ENCODE results near the gene GET4.
"Not testable (repeated sequence)": the region's sequence is repeated elsewhere in the genome, so short reads cannot be mapped to it uniquely, and the experiment has no call there.

The GET4 gene

DNA sequence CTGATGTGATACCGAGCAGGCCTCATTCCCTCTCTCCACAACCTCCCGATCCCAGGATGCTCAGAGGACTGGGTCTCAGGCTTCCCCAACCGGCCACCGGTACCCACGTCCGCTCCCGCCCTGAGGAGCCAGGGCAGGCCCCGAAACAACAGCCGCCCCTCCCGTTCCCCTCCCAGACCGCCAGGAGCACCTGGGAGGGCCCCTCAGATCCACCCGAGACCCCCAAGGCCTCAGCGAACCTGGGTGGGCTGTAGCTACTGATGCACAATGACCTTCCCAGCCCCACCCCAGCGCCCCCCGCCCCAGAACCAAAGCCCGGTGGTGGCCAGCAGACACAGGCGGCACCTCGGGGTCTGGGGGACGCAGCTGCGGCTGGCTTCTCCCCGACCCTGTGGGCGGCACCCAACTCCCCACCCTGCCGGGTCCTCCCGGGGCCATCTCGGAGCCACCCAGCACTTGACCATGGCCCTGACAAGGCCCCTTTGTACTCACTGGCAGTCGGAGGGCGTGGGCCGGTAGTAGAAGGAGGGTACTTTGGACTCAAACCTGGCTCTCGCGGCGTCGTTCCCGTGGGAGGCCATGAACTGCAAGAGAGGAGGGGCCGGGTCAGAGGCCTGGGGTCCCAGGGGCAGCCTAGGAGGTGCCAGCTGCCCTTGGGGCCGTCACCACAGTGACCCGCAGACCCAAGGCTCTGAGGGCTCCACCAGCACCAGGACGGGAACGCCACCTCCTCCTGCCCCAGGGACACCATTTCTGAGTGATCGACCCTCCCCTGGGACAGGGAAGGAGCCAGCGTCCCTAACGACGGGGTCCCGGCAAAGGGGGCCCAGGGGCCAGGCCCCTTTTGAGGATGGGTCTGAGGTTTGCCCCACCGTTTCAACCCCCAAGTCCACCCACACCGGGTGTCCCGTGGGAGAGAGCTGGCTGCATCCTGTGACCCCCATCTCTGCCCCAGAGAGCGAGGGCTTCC lies 50.0 kb downstream of the GET4 start:
- DNase-seq (ENCODE audit: low read depth, low spot score) = no peak

DNA sequence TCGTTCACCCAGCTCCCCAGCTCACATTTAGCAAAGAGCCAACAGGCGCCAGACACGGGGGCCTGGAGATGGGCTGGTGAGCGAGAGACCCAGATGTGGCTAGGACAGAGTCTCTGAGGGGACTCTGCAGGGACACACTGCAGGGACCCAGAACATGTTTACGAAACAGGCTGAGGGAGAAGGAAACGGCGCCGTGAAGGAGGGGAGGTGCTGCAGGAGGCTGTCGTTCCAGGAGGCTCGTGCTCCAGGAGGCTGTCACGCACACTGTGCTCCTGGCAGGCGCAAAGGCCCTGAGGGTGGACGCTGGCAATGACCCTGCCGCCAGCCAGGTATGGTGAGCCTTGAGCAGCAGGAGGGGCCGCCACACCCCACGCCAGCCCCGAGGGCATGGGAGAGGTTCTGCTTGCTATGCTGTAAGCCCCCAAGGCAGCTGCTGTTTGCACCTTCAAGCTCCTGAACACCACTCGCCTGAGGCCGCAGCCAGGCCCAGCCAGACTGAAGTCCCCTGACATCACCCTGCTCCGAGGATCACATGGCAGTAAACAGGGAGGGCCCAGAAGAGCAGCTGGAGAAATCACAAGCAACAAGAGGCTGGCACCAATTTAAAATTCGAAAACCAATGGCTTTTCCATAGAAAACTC lies 50.8 kb downstream of the GET4 start:
- no peak for DNase-seq (ENCODE audit: low read depth, low spot score)

DNA sequence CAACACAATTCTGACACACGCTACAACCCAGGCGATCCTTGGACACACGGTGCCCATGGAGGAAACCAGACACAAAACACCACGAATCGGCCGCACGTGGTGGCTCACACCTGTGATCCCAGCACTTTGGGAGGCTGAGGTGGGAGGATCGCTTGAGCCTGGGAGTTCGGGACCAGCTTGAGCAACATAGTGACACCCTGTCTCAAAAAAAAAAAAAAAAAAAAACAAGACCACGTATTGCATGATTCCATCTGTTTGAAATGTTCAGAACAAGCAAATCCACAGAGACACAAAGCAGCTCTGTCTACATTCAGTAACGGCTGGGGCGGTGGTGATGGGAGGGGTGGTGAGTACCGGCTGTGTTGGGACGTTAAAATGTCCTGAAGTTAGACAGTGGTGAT lies 53.0 kb downstream of the GET4 start:
- DNase-seq (ENCODE audit: low read depth, low spot score) = no peak

GRCh38 chr7:930975-931758 lies 54.8 kb downstream of the GET4 start:
- DNase-seq (ENCODE audit: low read depth, low spot score) = no peak

GRCh38 chr7:931871-932650 lies 55.7 kb downstream of the GET4 start:
- DNase-seq (ENCODE audit: low read depth, low spot score) = no peak

GRCh38 chr7:932651-932975 lies 56.3 kb downstream of the GET4 start:
- DNase-seq (ENCODE audit: low read depth, low spot score) = no peak

- no peak for DNase-seq (ENCODE audit: low read depth, low spot score)
Measured at GRCh38 chr7:934469-935163, 58.3 kb downstream of the GET4 start.

DNA sequence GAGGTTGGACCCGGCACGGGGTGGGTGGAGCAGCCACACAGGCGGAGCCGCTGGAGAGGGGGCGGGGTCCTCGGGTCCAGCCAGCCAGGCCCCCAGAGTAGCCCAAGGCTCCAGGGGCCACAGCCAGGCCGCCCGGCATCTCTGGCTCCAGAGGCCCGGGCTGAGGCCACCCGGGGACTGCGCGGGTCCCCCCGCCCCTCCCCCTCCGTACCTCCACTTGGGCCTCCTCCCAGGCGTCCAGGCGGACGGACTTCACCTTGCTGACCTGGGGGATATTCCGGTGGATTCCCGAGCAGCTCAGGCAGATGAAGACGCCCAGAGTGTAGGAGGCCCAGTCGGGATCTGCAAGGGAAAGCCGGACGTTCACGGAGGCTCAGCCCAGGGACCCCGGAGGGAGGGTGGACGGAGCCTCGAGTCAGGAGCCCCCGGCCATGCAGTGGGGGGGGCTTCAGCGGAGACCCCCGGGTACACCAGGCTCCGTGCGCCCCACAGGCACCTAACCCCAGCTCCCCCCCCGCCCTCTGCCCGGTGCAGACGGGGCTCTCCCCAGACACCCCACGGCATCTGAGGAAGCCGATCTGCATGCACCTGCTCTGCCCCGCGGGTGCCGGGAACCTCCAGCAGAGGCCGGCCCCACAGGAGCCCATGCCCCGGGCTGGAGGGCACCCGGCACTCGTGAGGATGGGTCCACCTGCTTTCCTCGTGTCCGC lies 59.0 kb downstream of the GET4 start:
- no peak for DNase-seq (ENCODE audit: low read depth, low spot score)

- no peak for DNase-seq (ENCODE audit: low read depth, low spot score)
Measured at GRCh38 chr7:935874-936385, 59.6 kb downstream of the GET4 start.

DNA sequence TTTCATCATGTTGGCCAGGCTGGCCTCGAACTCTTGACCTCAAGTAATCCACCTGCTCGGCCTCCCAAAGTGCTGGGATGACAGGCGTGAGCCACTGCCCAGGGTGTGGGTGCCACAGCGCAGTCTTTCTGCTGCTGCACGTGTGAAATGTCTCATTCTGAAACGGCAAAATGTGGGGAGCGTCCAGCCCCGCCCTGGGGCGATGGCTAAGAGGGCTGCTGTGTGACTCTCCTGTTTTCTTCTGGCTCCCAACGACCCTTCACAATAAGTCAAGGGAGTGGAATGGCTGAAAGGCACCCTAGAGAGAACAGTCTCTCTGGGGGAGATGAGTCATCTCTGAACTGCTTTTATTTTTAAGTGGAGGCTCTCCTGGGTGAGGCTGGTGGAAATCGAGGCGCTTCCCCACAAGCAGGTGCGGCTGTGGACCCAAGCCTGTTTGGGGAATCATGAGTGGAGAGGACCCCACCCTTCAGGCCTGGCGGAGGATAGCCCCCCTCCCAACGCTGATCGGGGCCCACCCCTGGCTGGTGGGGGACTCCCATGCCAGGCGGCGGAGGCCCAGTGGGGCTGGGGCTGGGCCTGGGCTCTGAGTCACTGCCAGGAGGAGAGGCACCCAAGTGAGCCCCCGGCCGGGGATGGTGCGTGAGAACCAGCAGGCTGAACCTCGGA lies 60.2 kb downstream of the GET4 start:
- DNase-seq (ENCODE audit: low read depth, low spot score) = no peak

GRCh38 chr7:937856-938484 lies 61.6 kb downstream of the GET4 start:
- DNase-seq (ENCODE audit: low read depth, low spot score) = no peak

- no peak for DNase-seq (ENCODE audit: low read depth, low spot score)
Measured at GRCh38 chr7:938546-939185, 62.3 kb downstream of the GET4 start.

DNA sequence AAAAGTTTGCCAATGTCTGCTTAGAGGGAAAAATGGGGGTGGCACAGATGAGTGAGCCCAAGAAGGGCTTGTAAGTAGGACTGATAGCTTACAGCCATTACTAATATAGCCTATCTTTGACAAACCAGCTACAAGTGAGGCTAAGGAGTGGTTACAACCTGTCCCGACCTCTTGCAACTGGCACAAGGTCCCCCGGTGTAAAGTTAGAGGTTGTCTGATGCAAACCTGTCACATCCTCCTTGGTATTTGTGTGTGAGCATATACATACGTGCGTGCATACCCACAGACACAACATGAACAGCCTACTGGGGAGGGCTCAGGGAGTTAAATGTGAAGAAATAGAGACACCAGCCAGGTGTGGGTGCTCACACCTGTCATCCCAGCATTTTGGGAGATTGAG lies 63.5 kb downstream of the GET4 start:
- no peak for DNase-seq (ENCODE audit: low read depth, low spot score)

- DNase-seq (ENCODE audit: low read depth, low spot score) = no peak
Measured at GRCh38 chr7:940599-941408, 64.5 kb downstream of the GET4 start.

DNA sequence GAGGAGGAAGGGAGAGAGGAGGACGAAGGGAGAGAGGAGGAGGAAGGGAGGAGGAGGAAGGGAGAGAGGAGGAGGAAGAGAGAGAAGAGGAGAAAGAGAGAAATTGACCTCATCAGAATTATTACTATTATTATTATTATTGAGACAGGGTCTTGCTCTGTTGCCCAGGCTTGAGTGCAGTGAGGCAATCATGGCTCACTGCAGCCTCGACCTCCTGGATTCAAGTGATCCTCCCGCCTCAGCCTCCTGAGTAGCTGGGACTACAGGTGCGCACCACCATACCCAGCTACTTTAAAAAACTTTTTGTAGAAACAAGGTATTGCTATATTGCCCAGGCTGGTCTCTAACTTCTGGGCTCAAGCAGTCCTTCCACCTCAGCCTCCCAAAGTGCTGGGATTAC lies 67.4 kb downstream of the GET4 start:
- DNase-seq (ENCODE audit: low read depth, low spot score) = not testable (repeated sequence)

- DNase-seq (ENCODE audit: low read depth, low spot score) = no peak
Measured at GRCh38 chr7:944744-945143, 68.4 kb downstream of the GET4 start.

- DNase-seq (ENCODE audit: low read depth, low spot score) = no peak
Measured at GRCh38 chr7:945147-945555, 68.8 kb downstream of the GET4 start.
